Measurements from ENCODE around the gene MCFD2. TPM values are rescaled to one million over a fixed set of nuclear protein-coding genes. Genes with fewer than 3 reads are reported as not detected.

MCFD2 gene
- total RNA-seq, 1 donor from 2014 or later = 33.0 TPM

GRCh38 chr2:46886268-46887027, 29.2 kb downstream of the MCFD2 start:
- no peak for DNase-seq
- Mint-ChIP-seq H3K4me3 (ENCODE audit: unreplicated experiment) (no peak overlapping the region), H3K36me3 (ENCODE audit: unreplicated experiment) (no peaks in the 10 kb centered on the region), H3K27me3 (ENCODE audit: unreplicated experiment) (peaks cover 4% of the 10 kb centered on the region), H3K9me3 (ENCODE audit: unreplicated experiment) (peaks cover 2% of the 10 kb centered on the region), H3K27ac (ENCODE audit: unreplicated experiment) (no peak overlapping the region), H3K4me1 (ENCODE audit: low read depth, unreplicated experiment) (peaks cover 20% of the 10 kb centered on the region)
- TF ChIP-seq, protein P1, sequence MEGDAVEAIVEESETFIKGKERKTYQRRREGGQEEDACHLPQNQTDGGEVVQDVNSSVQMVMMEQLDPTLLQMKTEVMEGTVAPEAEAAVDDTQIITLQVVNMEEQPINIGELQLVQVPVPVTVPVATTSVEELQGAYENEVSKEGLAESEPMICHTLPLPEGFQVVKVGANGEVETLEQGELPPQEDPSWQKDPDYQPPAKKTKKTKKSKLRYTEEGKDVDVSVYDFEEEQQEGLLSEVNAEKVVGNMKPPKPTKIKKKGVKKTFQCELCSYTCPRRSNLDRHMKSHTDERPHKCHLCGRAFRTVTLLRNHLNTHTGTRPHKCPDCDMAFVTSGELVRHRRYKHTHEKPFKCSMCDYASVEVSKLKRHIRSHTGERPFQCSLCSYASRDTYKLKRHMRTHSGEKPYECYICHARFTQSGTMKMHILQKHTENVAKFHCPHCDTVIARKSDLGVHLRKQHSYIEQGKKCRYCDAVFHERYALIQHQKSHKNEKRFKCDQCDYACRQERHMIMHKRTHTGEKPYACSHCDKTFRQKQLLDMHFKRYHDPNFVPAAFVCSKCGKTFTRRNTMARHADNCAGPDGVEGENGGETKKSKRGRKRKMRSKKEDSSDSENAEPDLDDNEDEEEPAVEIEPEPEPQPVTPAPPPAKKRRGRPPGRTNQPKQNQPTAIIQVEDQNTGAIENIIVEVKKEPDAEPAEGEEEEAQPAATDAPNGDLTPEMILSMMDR (IDR thresholded peaks at IDR 0.05; ENCODE audit: partially characterized antibody, unreplicated experiment) = no peak

- H3K9me3 Mint-ChIP-seq (ENCODE audit: unreplicated experiment) = peaks cover 8% of the 10 kb centered on the region
Measured at GRCh38 chr2:46885376-46885775, 30.2 kb downstream of the MCFD2 start.

GRCh38 chr2:46879511-46879910, 36.1 kb downstream of the MCFD2 start:
- no peak for DNase-seq
- Mint-ChIP-seq H3K27ac (ENCODE audit: unreplicated experiment) (no peak overlapping the region), H3K36me3 (ENCODE audit: unreplicated experiment) (no peaks in the 10 kb centered on the region), H3K4me3 (ENCODE audit: unreplicated experiment) (no peak overlapping the region), H3K9me3 (ENCODE audit: unreplicated experiment) (peaks cover 8% of the 10 kb centered on the region), H3K4me1 (ENCODE audit: low read depth, unreplicated experiment) (peaks cover 24% of the 10 kb centered on the region), H3K27me3 (ENCODE audit: unreplicated experiment) (peaks cover 2% of the 10 kb centered on the region)
- TF ChIP-seq, protein P1 (IDR thresholded peaks at IDR 0.05; ENCODE audit: partially characterized antibody, unreplicated experiment) = no peak

More at GRCh38 chr2:46885376-46885775, 30.2 kb downstream of the MCFD2 start:
- no peak overlapping the region for H3K4me3 Mint-ChIP-seq (ENCODE audit: unreplicated experiment)
- no peak for DNase-seq
- H3K36me3 Mint-ChIP-seq (ENCODE audit: unreplicated experiment) = no peaks in the 10 kb centered on the region
- peaks cover 29% of the 10 kb centered on the region for H3K4me1 Mint-ChIP-seq (ENCODE audit: low read depth, unreplicated experiment)
- TF ChIP-seq, protein P1 (IDR thresholded peaks at IDR 0.05; ENCODE audit: partially characterized antibody, unreplicated experiment) = no peak
- no peak overlapping the region for H3K27ac Mint-ChIP-seq (ENCODE audit: unreplicated experiment)
- H3K27me3 Mint-ChIP-seq (ENCODE audit: unreplicated experiment) = peaks cover 4% of the 10 kb centered on the region

DNA sequence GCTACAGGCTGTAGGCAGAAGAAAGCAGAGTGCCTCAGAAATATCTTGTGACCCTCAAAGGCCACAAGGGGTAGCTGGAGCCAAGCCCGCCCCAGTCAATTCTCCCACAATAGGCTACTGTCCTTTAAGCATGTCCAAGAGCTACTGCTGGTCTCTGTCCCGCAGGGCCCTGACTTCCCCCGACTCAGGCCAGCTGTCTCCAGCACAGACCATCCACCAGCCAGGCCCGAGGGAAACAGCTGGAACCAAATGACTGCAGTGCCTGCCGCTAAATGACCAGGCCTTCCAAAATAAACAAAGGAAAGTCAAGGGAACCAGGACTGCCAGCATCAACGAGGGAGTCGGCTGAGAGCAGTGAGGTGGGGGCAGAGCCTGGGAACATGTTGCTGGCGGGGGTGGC, 36.7 kb downstream of the MCFD2 start:
- Mint-ChIP-seq H3K27me3 (ENCODE audit: unreplicated experiment) (peaks cover 2% of the 10 kb centered on the region), H3K27ac (ENCODE audit: unreplicated experiment) (no peak overlapping the region), H3K4me1 (ENCODE audit: low read depth, unreplicated experiment) (peaks cover 26% of the 10 kb centered on the region), H3K36me3 (ENCODE audit: unreplicated experiment) (no peaks in the 10 kb centered on the region), H3K9me3 (ENCODE audit: unreplicated experiment) (peaks cover 8% of the 10 kb centered on the region), H3K4me3 (ENCODE audit: unreplicated experiment) (no peak overlapping the region)
- TF ChIP-seq, protein P1 (IDR thresholded peaks at IDR 0.05; ENCODE audit: partially characterized antibody, unreplicated experiment) = no peak
- DNase-seq = peak; percentile 62

DNA sequence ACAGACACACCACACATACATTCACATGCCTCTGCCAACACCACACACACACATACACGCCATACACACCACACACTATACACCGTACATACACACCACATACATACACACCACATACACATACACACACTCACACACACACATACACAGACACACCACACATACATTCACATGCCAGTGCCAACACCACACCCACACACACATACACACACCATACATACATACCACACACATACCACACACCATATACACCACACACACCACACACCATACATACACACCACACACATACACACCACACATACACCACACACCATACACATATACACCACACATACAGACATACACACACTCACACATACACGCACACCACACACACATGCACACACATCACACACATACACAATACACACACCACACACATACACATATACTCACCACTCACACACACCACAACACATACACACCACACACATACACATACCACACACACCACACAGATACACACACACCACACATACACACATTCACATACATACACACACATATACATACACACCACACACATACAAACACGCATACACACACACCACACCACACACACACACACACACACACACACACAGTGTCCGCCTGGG, 37.2 kb downstream of the MCFD2 start:
- Mint-ChIP-seq H3K9me3 (ENCODE audit: unreplicated experiment) (peaks cover 7% of the 10 kb centered on the region), H3K27me3 (ENCODE audit: unreplicated experiment) (peaks cover 2% of the 10 kb centered on the region), H3K36me3 (ENCODE audit: unreplicated experiment) (no peaks in the 10 kb centered on the region), H3K4me1 (ENCODE audit: low read depth, unreplicated experiment) (peaks cover 27% of the 10 kb centered on the region), H3K4me3 (ENCODE audit: unreplicated experiment) (no peak overlapping the region), H3K27ac (ENCODE audit: unreplicated experiment) (no peak overlapping the region)
- TF ChIP-seq, protein P1 (IDR thresholded peaks at IDR 0.05; ENCODE audit: partially characterized antibody, unreplicated experiment) = no peak
- no peak for DNase-seq

All from glutamatergic neuron (in vitro differentiated cells).